Measurements from ENCODE around the gene ARPC4.

ARPC4 gene

GRCh38 chr3:9794400-9794799 lies 1.5 kb downstream of the ARPC4 start:
- ATAC-seq, result no peak
- TF ChIP-seq BACH2 (CRISPR knock-in tag; IDR thresholded peaks at IDR 0.05; ENCODE audit: borderline replicate concordance), result no peak

GRCh38 chr3:9795207-9795606 lies 2.3 kb downstream of the ARPC4 start:
- TF ChIP-seq TCF4 (CRISPR knock-in tag; IDR thresholded peaks at IDR 0.05; ENCODE audit: borderline replicate concordance), result no peak
- no peak for ATAC-seq

- ATAC-seq, result no peak
- no peak for TF ChIP-seq CSDC2 (CRISPR knock-in tag; IDR thresholded peaks at IDR 0.05)
- no peak for TF ChIP-seq ZNF70 (CRISPR knock-in tag; IDR thresholded peaks at IDR 0.05)
- TF ChIP-seq ZFP3 (CRISPR knock-in tag; IDR thresholded peaks at IDR 0.05), result no peak
- TF ChIP-seq TCF4 (CRISPR knock-in tag; IDR thresholded peaks at IDR 0.05; ENCODE audit: borderline replicate concordance), result no peak
- TF ChIP-seq TOX (CRISPR knock-in tag; IDR thresholded peaks at IDR 0.05; ENCODE audit: borderline replicate concordance), result no peak
- TF ChIP-seq ZC3H10 (CRISPR knock-in tag; IDR thresholded peaks at IDR 0.05), result no peak
- TF ChIP-seq, protein P1, sequence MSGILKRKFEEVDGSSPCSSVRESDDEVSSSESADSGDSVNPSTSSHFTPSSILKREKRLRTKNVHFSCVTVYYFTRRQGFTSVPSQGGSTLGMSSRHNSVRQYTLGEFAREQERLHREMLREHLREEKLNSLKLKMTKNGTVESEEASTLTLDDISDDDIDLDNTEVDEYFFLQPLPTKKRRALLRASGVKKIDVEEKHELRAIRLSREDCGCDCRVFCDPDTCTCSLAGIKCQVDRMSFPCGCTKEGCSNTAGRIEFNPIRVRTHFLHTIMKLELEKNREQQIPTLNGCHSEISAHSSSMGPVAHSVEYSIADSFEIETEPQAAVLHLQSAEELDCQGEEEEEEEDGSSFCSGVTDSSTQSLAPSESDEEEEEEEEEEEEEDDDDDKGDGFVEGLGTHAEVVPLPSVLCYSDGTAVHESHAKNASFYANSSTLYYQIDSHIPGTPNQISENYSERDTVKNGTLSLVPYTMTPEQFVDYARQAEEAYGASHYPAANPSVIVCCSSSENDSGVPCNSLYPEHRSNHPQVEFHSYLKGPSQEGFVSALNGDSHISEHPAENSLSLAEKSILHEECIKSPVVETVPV (CRISPR knock-in tag; IDR thresholded peaks at IDR 0.05), result no peak
Observed at GRCh38 chr3:9797196-9797945, 4.5 kb downstream of the ARPC4 start.

DNA sequence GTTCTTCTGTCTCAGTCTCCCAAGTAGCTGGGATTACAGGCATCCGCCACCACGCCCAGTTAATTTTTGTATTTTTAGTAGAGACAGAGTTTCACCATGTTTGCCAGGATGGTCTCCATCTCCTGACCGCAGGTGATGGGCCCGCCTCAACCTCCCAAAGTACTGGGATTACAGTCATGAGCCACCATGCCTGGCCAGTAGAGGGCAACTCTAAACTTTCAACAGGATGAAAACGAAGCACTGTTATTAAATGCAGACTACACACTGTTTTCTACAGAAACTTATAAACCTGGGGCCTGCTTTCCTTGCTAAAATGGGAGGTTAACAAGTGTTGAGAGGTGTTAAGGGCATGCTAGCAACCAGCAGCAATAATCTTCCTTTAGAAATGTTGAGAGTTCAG lies 7.6 kb downstream of the ARPC4 start:
- peak; percentile 47; the same call in 2 of the 3 replicates for ATAC-seq
- TF ChIP-seq PPARA (CRISPR knock-in tag; IDR thresholded peaks at IDR 0.05; ENCODE audit: borderline replicate concordance) (no peak), ESRRG (CRISPR knock-in tag; IDR thresholded peaks at IDR 0.05) (no peak), OSR1 (CRISPR knock-in tag; IDR thresholded peaks at IDR 0.05) (no peak), TCF4 (CRISPR knock-in tag; IDR thresholded peaks at IDR 0.05; ENCODE audit: borderline replicate concordance) (no peak), SNAI2 (CRISPR knock-in tag; IDR thresholded peaks at IDR 0.05) (no peak), ZNF565 (CRISPR knock-in tag; conservative IDR thresholded peaks at IDR 0.05; ENCODE audit: low read depth) (no peak), GLIS3 (CRISPR knock-in tag; IDR thresholded peaks at IDR 0.05) (no peak)

GRCh38 chr3:9803494-9803893 lies 10.6 kb downstream of the ARPC4 start:
- no peak for ATAC-seq
- no peak for TF ChIP-seq CSDC2 (CRISPR knock-in tag; IDR thresholded peaks at IDR 0.05)
- TF ChIP-seq ZFP30 (CRISPR knock-in tag; IDR thresholded peaks at IDR 0.05), result no peak
- TF ChIP-seq ESRRG (CRISPR knock-in tag; IDR thresholded peaks at IDR 0.05), result no peak
- TF ChIP-seq, protein P1 (CRISPR knock-in tag; IDR thresholded peaks at IDR 0.05), result no peak
- no peak for TF ChIP-seq ARNTL (CRISPR knock-in tag; IDR thresholded peaks at IDR 0.05; ENCODE audit: borderline replicate concordance, low read depth)
- TF ChIP-seq GLIS3 (CRISPR knock-in tag; IDR thresholded peaks at IDR 0.05), result no peak
- no peak for TF ChIP-seq ZNF8 (CRISPR knock-in tag; IDR thresholded peaks at IDR 0.05)
- no peak for TF ChIP-seq OSR1 (CRISPR knock-in tag; IDR thresholded peaks at IDR 0.05)

DNA sequence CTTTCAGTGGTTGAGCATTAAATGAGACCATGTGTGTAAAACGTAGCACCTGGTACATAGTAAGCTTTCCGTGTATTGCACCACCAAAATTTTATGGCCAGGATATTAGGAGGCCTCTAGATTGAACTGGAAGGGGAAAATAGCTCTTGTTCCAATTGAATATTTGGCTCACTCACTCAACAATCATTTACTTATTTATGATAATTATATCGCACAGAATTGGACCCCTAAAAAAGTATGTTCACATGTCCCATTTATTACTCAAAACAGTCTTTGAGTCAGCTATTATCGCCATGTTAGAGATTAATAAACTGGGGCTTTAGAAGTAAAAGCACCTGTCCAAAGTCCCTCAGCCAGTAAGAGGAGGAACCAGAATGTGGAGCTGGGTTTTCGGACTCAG lies 12.1 kb downstream of the ARPC4 start:
- ATAC-seq, result no peak

More for the DNA sequence above, 12.1 kb downstream of the ARPC4 start:
- TF ChIP-seq ESRRG (CRISPR knock-in tag; IDR thresholded peaks at IDR 0.05) (no peak), ZNF565 (CRISPR knock-in tag; conservative IDR thresholded peaks at IDR 0.05; ENCODE audit: low read depth) (no peak), ZNF8 (CRISPR knock-in tag; IDR thresholded peaks at IDR 0.05) (no peak)
- TF ChIP-seq, protein P2, sequence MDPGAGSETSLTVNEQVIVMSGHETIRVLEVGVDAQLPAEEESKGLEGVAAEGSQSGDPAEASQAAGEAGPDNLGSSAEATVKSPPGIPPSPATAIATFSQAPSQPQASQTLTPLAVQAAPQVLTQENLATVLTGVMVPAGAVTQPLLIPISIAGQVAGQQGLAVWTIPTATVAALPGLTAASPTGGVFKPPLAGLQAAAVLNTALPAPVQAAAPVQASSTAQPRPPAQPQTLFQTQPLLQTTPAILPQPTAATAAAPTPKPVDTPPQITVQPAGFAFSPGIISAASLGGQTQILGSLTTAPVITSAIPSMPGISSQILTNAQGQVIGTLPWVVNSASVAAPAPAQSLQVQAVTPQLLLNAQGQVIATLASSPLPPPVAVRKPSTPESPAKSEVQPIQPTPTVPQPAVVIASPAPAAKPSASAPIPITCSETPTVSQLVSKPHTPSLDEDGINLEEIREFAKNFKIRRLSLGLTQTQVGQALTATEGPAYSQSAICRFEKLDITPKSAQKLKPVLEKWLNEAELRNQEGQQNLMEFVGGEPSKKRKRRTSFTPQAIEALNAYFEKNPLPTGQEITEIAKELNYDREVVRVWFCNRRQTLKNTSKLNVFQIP (CRISPR knock-in tag; IDR thresholded peaks at IDR 0.05; ENCODE audit: borderline replicate concordance, low read depth), result no peak
